ENCODE data around the gene BET1. TPM values are rescaled to one million over a fixed set of nuclear protein-coding genes. Genes with fewer than 3 reads are reported as not detected.

The BET1 gene
- total and polyA plus RNA-seq, 2 of the 8 experiments (the other 6 are each of a cell fraction or from before 2014, with no cell fraction given): 20.6 to 31.7 TPM

DNA sequence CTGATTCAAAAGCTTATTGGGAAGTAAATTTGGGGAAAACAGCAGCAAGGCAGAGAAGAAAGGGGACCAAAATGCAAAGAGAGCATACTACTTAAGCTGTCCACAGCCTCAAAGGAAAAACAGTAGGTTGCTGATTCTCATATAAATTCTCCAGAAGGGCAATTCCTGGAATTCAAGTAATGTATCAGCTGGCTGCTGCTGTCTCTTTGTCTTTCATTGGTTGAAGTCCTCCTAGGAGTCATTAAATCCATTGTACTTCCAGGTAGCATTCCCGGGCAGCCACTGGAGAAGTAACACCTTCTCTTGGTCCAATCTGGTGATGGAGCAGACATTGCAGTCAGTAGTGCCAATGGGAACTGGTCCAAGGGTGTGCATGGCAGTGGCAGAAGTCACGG is 22.7 kb downstream of the BET1 start (continued):
- no peak for TF ChIP-seq SIN3A (conservative IDR thresholded peaks at IDR 0.05 in 1 of 2, IDR thresholded peaks at IDR 0.05 in 1 of 2; ENCODE audit: low read depth in 1 of 2, low read length in 2 of 2)
- no peak for TF ChIP-seq CREB1 (IDR thresholded peaks at IDR 0.05)
- TF ChIP-seq FOSL1 (IDR thresholded peaks at IDR 0.05; ENCODE audit: insufficient read depth, low read depth, low read length): no peak
- TF ChIP-seq RAD21 (IDR thresholded peaks at IDR 0.05 in 1 of 2, conservative IDR thresholded peaks at IDR 0.05 in 1 of 2; ENCODE audit: low read depth in 2 of 2, low read length in 2 of 2): no peak
